GM23338 (cell line): ENCODE results near the gene FGF4. TPM values are rescaled to one million over a fixed set of nuclear protein-coding genes. Genes with fewer than 3 reads are reported as not detected.

Experiments
- ATAC-seq: fragments of 200-7000 bp; cut with Tn5 transposase; 3 replicates; pipeline ENCODE4 v1.9.1; 2020
- DNase-seq: peaks from one replicate; pipeline ENCODE4 v3.0.0-alpha.2; 2015; ENCODE audit warnings: low spot score
- H2AFZ ChIP-seq: fragments of 200-600 bp; sonication (generic); 2 replicates; pipeline ENCODE4 v1.8.0; 2016; ENCODE audit warnings: antibody characterized with exemption, mild to moderate bottlenecking, moderate library complexity
- H3F3A ChIP-seq: fragments of 200-600 bp; sonication (generic); replicated peaks from 2 replicates; pipeline ENCODE4 v1.8.0; 2017; ENCODE audit warnings: antibody characterized with exemption, mixed run types, low read depth
- H3K27ac ChIP-seq: fragments of 200-600 bp; sonication (generic); 2 replicates; pipeline ENCODE4 v1.6.1; 2016; ENCODE audit warnings: low read depth
- H3K27me3 ChIP-seq: fragments of 200-600 bp; sonication (generic); 2 replicates; pipeline ENCODE4 v1.8.0; 2016; ENCODE audit warnings: mild to moderate bottlenecking, mixed run types, moderate library complexity; ENCODE audit not compliant: insufficient read depth
- H3K36me3 ChIP-seq: fragments of 200-600 bp; sonication (generic); 2 replicates; pipeline ENCODE4 v1.8.0; 2016; ENCODE audit warnings: mild to moderate bottlenecking; ENCODE audit not compliant: insufficient read depth
- H3K4me1 ChIP-seq: fragments of 200-600 bp; sonication (generic); 2 replicates; pipeline ENCODE4 v1.8.0; 2016; ENCODE audit warnings: mild to moderate bottlenecking, moderate library complexity; ENCODE audit not compliant: insufficient read depth
- H3K4me2 ChIP-seq: fragments of 200-600 bp; sonication (generic); 2 replicates; pipeline ENCODE4 v1.7.1; 2017; ENCODE audit warnings: mixed run types
- H3K4me3 ChIP-seq: fragments of 200-600 bp; sonication (generic); 2 replicates; pipeline ENCODE4 v1.6.1; 2016; ENCODE audit warnings: mixed run types
- H3K79me2 ChIP-seq: fragments of 200-600 bp; sonication (generic); replicated peaks from 2 replicates; pipeline ENCODE4 v1.8.0; 2017; ENCODE audit warnings: mild to moderate bottlenecking; ENCODE audit not compliant: insufficient read depth
- H3K9me2 ChIP-seq: fragments of 200-600 bp; sonication (generic); 2 replicates; pipeline ENCODE4 v1.8.0; 2017; ENCODE audit not compliant: insufficient read depth
- H4K20me1 ChIP-seq: fragments of 200-600 bp; sonication (generic); replicated peaks from 2 replicates; pipeline ENCODE4 v1.8.0; 2017; ENCODE audit warnings: mild to moderate bottlenecking; ENCODE audit not compliant: insufficient read depth
- H3K27ac Mint-ChIP-seq: 2 replicates; pipeline ENCODE4 v1.8.0; 2020; ENCODE audit warnings: inconsistent platforms, mild to moderate bottlenecking, moderate library complexity, mixed read lengths
- H3K27me3 Mint-ChIP-seq: 3 replicates; pipeline ENCODE4 v1.8.0; 2022; ENCODE audit warnings: low read depth, mild to moderate bottlenecking, moderate library complexity, mixed read lengths, inconsistent platforms; ENCODE audit not compliant: insufficient read depth, poor library complexity
- H3K36me3 Mint-ChIP-seq: 3 replicates; pipeline ENCODE4 v1.8.0; 2021; ENCODE audit warnings: low read depth, mild to moderate bottlenecking, inconsistent platforms, moderate library complexity, mixed read lengths
- H3K4me1 Mint-ChIP-seq: 3 replicates; pipeline ENCODE4 v1.8.0; 2020; ENCODE audit warnings: mild to moderate bottlenecking, inconsistent platforms, mixed read lengths
- H3K4me3 Mint-ChIP-seq: 3 replicates; pipeline ENCODE4 v1.8.0; 2021; ENCODE audit warnings: moderate library complexity, mild to moderate bottlenecking, inconsistent platforms, mixed read lengths
- H3K9me3 Mint-ChIP-seq: 3 replicates; pipeline ENCODE4 v1.8.0; 2020; ENCODE audit warnings: moderate library complexity, mild to moderate bottlenecking, inconsistent platforms, mixed read lengths
- CREB1 ChIP-seq: fragments of 250-450 bp; sonication (Bioruptor Pico); IDR thresholded peaks from 2 replicates; pipeline ENCODE4 v1.5.0; 2020; ENCODE audit warnings: low read depth, mild to moderate bottlenecking, moderate library complexity
- EZH2 ChIP-seq: fragments of 200-600 bp; sonication (generic); IDR thresholded peaks from one replicate; pipeline ENCODE4 v1.8.0; 2017; ENCODE audit warnings: antibody characterized with exemption, mild to moderate bottlenecking, low read depth; ENCODE audit not compliant: unreplicated experiment
- EZH2phosphoT487 ChIP-seq: fragments of 200-600 bp; sonication (generic); IDR thresholded peaks from one replicate; pipeline ENCODE4 v1.8.1; 2018; ENCODE audit warnings: antibody characterized with exemption; ENCODE audit not compliant: unreplicated experiment
- JUNB ChIP-seq: IDR thresholded peaks from one replicate; pipeline ENCODE4 v1.6.1; 2016; ENCODE audit warnings: antibody characterized with exemption; ENCODE audit not compliant: unreplicated experiment
- STAT1 ChIP-seq: IDR thresholded peaks from one replicate; pipeline ENCODE4 v1.6.1; 2016; ENCODE audit warnings: antibody characterized with exemption; ENCODE audit not compliant: unreplicated experiment
- polyA plus RNA-seq: library from polyadenylated mRNA; unstranded; fragments of >200 nt; fragmentation: Nextera tagmentation; extraction: Ambion mirVana; gene quantifications from 2 replicates; pipeline ENCODE4 v1.2.1, GENCODE V29; 2016
- total RNA-seq: library from RNA; depleted of rRNA; stranded (reverse); fragments of >200 nt; shearing (Covaris generic); gene quantifications from 2 replicates; pipeline ENCODE4 v1.2.3, GENCODE V29; 2014
- TF ChIP-seq, protein P1 (sequence below): fragments of 250-450 bp; sonication (Bioruptor Pico); IDR thresholded peaks from 2 replicates; pipeline ENCODE4 v1.5.0; 2020; ENCODE audit warnings: mild to moderate bottlenecking, moderate library complexity
- TF ChIP-seq, protein P2 (sequence below): IDR thresholded peaks from 2 replicates; pipeline ENCODE4 v1.6.1; 2016; ENCODE audit warnings: antibody characterized with exemption

Gene FGF4
- total and polyA plus RNA-seq, 2 experiments from 2014 or later: 4.8 to 13.1 TPM

- TF ChIP-seq, protein P1, sequence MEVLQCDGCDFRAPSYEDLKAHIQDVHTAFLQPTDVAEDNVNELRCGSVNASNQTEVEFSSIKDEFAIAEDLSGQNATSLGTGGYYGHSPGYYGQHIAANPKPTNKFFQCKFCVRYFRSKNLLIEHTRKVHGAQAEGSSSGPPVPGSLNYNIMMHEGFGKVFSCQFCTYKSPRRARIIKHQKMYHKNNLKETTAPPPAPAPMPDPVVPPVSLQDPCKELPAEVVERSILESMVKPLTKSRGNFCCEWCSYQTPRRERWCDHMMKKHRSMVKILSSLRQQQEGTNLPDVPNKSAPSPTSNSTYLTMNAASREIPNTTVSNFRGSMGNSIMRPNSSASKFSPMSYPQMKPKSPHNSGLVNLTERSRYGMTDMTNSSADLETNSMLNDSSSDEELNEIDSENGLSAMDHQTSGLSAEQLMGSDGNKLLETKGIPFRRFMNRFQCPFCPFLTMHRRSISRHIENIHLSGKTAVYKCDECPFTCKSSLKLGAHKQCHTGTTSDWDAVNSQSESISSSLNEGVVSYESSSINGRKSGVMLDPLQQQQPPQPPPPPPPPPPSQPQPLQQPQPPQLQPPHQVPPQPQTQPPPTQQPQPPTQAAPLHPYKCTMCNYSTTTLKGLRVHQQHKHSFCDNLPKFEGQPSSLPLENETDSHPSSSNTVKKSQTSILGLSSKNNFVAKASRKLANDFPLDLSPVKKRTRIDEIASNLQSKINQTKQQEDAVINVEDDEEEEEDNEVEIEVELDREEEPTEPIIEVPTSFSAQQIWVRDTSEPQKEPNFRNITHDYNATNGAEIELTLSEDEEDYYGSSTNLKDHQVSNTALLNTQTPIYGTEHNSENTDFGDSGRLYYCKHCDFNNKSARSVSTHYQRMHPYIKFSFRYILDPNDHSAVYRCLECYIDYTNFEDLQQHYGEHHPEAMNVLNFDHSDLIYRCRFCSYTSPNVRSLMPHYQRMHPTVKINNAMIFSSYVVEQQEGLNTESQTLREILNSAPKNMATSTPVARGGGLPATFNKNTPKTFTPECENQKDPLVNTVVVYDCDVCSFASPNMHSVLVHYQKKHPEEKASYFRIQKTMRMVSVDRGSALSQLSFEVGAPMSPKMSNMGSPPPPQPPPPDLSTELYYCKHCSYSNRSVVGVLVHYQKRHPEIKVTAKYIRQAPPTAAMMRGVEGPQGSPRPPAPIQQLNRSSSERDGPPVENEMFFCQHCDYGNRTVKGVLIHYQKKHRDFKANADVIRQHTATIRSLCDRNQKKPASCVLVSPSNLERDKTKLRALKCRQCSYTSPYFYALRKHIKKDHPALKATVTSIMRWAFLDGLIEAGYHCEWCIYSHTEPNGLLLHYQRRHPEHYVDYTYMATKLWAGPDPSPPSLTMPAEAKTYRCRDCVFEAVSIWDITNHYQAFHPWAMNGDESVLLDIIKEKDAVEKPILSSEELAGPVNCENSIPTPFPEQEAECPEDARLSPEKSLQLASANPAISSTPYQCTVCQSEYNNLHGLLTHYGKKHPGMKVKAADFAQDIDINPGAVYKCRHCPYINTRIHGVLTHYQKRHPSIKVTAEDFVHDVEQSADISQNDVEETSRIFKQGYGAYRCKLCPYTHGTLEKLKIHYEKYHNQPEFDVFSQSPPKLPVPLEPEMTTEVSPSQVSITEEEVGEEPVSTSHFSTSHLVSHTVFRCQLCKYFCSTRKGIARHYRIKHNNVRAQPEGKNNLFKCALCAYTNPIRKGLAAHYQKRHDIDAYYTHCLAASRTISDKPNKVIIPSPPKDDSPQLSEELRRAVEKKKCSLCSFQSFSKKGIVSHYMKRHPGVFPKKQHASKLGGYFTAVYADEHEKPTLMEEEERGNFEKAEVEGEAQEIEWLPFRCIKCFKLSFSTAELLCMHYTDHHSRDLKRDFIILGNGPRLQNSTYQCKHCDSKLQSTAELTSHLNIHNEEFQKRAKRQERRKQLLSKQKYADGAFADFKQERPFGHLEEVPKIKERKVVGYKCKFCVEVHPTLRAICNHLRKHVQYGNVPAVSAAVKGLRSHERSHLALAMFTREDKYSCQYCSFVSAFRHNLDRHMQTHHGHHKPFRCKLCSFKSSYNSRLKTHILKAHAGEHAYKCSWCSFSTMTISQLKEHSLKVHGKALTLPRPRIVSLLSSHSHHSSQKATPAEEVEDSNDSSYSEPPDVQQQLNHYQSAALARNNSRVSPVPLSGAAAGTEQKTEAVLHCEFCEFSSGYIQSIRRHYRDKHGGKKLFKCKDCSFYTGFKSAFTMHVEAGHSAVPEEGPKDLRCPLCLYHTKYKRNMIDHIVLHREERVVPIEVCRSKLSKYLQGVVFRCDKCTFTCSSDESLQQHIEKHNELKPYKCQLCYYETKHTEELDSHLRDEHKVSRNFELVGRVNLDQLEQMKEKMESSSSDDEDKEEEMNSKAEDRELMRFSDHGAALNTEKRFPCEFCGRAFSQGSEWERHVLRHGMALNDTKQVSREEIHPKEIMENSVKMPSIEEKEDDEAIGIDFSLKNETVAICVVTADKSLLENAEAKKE (CRISPR knock-in tag): no peak
- TF ChIP-seq JUNB: no peak
Measured at GRCh38 chr11:69796063-69796462, 20.9 kb upstream of the FGF4 start (continued).

DNA sequence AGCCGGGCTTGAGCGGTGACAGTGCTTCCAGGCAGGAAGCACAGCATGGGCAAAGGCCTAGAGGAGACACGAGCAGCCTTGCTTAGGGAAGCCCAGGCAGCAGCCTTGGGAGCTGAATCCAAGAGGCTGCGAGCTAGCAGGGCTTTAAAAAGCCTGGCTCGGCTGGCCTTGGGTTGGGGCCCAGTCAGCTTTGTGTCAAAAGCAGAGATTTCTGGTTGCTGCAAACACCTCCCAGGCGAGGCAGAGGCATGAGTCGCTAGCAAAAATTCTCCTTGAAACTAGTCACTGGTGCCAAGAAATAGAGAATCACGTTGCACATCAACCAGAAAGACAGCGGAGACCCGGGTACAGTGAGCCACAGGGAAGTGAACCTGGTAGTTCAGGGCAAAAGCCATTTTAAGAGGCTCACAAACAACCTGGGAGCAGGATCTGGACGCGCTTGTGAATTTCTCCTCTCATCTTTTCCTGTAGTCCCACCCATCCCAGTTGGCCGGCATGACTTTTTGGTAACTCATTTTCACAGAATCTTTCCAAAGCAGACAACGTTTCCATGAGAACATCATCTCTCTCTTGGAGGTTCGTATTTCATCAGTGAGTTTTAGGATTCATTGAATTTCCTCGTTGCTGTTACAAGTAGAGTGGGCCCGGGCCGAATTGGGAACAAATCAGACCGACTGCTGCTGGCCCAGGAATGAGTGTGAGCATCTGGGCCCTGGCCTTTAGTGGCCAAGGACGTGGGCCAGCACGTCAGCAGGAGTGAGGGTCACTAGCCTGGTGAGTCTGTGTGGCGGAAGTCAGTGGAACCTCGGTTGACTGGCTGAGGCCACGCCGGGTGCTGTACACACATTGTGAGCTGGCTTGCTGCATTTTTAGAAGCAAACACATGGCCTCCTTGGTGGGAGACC is 16.4 kb upstream of the FGF4 start:
- H4K20me1 ChIP-seq: no peaks in the 10 kb centered on the region
- H3K79me2 ChIP-seq: no peaks in the 10 kb centered on the region
- H3K27me3 ChIP-seq: no peaks in the 10 kb centered on the region
- peak overlapping the region; percentile 47; the same call in 1 of the 2 replicates for H2AFZ ChIP-seq
- H3K36me3 Mint-ChIP-seq: no peaks in the 10 kb centered on the region
- no peak overlapping the region for H3K27ac Mint-ChIP-seq
- no peak overlapping the region for H3K4me3 Mint-ChIP-seq
- H3F3A ChIP-seq: no peaks in the 10 kb centered on the region
- H3K4me3 ChIP-seq: no peak overlapping the region
- peaks cover 3% of the 10 kb centered on the region for H3K4me1 Mint-ChIP-seq
- H3K27me3 Mint-ChIP-seq: peaks cover 6% of the 10 kb centered on the region
- no peak overlapping the region for H3K27ac ChIP-seq
- no peaks in the 10 kb centered on the region for H3K9me3 Mint-ChIP-seq
- no peak for ATAC-seq
- no peak for DNase-seq
- no peaks in the 10 kb centered on the region; the same call in 1 of the 2 replicates for H3K4me1 ChIP-seq
- H3K9me2 ChIP-seq: no peaks in the 10 kb centered on the region
- no peaks in the 10 kb centered on the region for H3K36me3 ChIP-seq
- H3K4me2 ChIP-seq: no peak overlapping the region
- TF ChIP-seq EZH2phosphoT487 (no peak), EZH2 (no peak), JUNB (no peak), CREB1 (CRISPR knock-in tag) (no peak), STAT1 (no peak)
- TF ChIP-seq, protein P2, sequence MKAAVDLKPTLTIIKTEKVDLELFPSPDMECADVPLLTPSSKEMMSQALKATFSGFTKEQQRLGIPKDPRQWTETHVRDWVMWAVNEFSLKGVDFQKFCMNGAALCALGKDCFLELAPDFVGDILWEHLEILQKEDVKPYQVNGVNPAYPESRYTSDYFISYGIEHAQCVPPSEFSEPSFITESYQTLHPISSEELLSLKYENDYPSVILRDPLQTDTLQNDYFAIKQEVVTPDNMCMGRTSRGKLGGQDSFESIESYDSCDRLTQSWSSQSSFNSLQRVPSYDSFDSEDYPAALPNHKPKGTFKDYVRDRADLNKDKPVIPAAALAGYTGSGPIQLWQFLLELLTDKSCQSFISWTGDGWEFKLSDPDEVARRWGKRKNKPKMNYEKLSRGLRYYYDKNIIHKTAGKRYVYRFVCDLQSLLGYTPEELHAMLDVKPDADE: no peak
